IPS-18a (cell line): ENCODE results near the gene NUDT15.
A peak's percentile ranks its signal among the peaks of the same experiment; 100 is the strongest.
"Not testable (repeated sequence)": the region's sequence is repeated elsewhere in the genome, so short reads cannot be mapped to it uniquely, and the experiment has no call there.

Experiments
- H3K27ac ChIP-seq: one replicate; pipeline ENCODE4 v1.5.1; 2013; ENCODE audit warnings: low read length
- H3K27me3 ChIP-seq: one replicate; pipeline ENCODE4 v1.6.1; 2013; ENCODE audit warnings: mild to moderate bottlenecking, low read length; ENCODE audit not compliant: control insufficient read depth, insufficient read depth
- H3K36me3 ChIP-seq: one replicate; pipeline ENCODE4 v1.6.1; 2013; ENCODE audit warnings: low read depth, low read length; ENCODE audit not compliant: control insufficient read depth
- H3K4me1 ChIP-seq: one replicate; pipeline ENCODE4 v1.6.1; 2013; ENCODE audit warnings: low read depth, low read length; ENCODE audit not compliant: control insufficient read depth
- H3K4me3 ChIP-seq: one replicate; pipeline ENCODE4 v1.5.1; 2013; ENCODE audit warnings: low read length
- H3K9ac ChIP-seq: one replicate; pipeline ENCODE4 v1.6.1; 2013; ENCODE audit warnings: mild to moderate bottlenecking, low read length, moderate library complexity
- H3K9me3 ChIP-seq: one replicate; pipeline ENCODE4 v1.6.1; 2013; ENCODE audit warnings: low read depth, low read length; ENCODE audit not compliant: control insufficient read depth

NUDT15 gene

DNA sequence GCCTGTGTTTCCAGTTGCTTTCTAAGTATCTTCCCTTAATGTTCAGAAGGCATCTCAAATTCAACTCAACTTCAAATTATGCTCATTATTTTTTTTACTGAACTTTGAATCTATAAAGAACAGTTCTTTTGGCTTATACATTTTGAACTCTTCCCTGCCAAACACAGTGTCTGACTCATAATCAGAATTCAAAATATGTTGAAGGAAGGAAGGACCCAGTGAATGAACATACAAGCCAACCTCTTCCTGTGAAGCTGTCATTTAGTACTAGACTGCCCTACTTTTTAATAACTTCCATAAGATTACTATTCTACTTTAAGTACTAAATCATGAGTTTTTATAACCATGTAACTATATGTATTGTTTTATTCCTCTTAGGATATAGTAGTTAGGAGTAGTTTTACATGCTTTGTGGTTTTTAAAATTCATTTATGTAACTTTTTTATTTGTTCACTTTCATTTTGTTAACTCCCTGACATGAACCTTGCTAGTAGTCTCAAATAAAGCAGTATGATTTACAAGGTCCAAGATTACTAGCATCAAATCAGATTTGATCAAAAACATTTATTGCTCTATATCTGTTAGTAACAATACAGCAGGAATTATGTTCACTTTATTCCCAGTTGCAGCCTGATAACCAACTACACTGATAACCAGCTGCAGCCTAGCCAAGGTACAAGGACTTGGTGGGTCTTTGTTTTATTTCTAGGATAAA, 6.4 kb downstream of the NUDT15 start:
- Histone ChIP-seq H3K36me3 (peaks cover 53% of the 10 kb centered on the region), H3K9ac (no peak overlapping the region), H3K4me3 (no peak overlapping the region)

DNA sequence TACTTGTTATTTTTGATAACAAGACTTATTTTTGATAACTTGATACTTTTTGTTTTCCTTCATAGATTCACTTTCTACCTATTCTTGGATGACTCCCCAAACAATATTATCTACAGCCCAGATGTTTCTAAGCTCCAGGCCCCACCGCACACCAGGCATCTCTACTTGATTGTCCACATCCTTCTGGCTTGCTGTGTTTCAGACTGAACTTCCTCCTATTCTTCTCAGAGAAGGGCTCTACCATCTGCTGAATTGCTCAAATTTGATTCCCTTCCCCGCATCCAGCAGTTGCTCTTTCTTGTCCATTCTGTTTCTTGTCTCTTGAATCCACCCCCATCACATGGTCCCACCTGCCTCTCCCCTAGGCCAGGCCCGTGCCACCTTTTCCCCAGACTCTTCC, 13.0 kb downstream of the NUDT15 start:
- Histone ChIP-seq H3K36me3 (peaks cover 45% of the 10 kb centered on the region), H3K9ac (no peak overlapping the region), H3K4me1 (no peaks in the 10 kb centered on the region), H3K27ac (no peak overlapping the region), H3K27me3 (no peaks in the 10 kb centered on the region), H3K9me3 (no peaks in the 10 kb centered on the region), H3K4me3 (no peak overlapping the region)

More for the DNA sequence above, 6.4 kb downstream of the NUDT15 start:
- Histone ChIP-seq H3K27ac (no peak overlapping the region), H3K27me3 (no peaks in the 10 kb centered on the region), H3K4me1 (peaks cover 2% of the 10 kb centered on the region), H3K9me3 (no peaks in the 10 kb centered on the region)

DNA sequence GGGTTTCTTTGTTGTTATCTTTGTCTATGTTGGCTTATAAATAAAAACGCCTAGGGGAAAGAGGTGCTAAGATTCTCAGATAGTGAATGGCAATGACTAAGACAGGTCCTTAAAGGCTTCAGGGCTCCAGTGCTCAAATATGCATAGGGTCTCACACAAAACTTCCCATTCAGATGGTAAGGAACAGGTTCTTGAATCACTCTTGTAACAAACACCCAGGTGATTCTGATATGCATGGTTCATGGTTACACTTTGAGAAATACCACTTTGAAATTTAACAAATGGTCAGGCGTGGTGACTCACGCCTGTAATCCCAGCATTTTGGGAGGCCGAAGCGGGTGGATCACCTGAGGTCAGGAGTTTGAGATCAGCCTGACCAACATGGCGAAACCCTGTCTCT, 17.1 kb downstream of the NUDT15 start:
- no peak overlapping the region for H3K4me3 ChIP-seq
- no peak overlapping the region for H3K27ac ChIP-seq
- H3K27me3 ChIP-seq: no peaks in the 10 kb centered on the region
- H3K36me3 ChIP-seq: peaks cover 17% of the 10 kb centered on the region
- no peak overlapping the region for H3K9ac ChIP-seq
- no peaks in the 10 kb centered on the region for H3K4me1 ChIP-seq
- no peaks in the 10 kb centered on the region for H3K9me3 ChIP-seq

DNA sequence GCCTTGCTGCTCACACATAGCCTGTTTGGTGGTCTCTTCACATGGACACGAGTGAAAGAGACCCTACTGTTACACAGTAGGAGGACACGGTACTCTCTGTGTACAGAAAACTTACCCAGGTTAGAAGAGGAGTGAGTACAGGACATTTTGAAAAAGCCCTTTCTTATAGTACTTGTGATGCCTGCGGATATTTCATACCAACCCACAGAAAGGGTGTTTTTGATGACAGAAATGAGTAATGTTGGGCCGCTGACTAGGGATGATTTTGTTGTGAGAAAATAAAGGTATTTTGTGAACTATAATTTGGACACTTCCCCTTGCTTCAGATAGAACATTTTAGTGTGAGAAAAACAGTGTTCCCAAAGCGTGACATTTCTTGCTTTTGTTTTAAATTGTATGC, 18.2 kb downstream of the NUDT15 start:
- Histone ChIP-seq H3K4me3 (no peak overlapping the region), H3K27ac (peak overlapping the region; percentile 6), H3K36me3 (peaks cover 13% of the 10 kb centered on the region), H3K27me3 (no peaks in the 10 kb centered on the region), H3K9ac (no peak overlapping the region), H3K9me3 (no peaks in the 10 kb centered on the region), H3K4me1 (no peaks in the 10 kb centered on the region)

DNA sequence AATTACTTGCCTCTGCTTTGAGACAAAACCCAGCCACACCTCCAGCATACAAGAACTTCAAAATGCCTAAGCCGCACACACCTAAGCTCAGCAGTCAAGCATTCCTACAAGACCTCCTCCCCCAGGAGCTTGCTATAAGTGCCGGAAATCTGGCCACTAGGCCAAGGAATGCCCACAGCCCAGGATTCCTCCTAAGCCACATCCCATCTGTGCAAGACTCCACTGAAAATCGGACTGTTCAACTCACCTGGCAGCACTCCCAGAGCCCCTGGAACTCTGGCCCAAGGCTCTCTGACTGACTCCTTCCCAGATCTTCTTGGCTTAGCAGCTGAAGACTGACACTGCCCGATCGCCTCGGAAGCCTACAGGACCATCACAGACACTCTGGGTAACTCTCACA, 21.0 kb downstream of the NUDT15 start:
- not testable (repeated sequence) for H3K4me3 ChIP-seq, H3K27ac ChIP-seq, H3K36me3 ChIP-seq, H3K9me3 ChIP-seq, H3K27me3 ChIP-seq, H3K4me1 ChIP-seq, H3K9ac ChIP-seq

DNA sequence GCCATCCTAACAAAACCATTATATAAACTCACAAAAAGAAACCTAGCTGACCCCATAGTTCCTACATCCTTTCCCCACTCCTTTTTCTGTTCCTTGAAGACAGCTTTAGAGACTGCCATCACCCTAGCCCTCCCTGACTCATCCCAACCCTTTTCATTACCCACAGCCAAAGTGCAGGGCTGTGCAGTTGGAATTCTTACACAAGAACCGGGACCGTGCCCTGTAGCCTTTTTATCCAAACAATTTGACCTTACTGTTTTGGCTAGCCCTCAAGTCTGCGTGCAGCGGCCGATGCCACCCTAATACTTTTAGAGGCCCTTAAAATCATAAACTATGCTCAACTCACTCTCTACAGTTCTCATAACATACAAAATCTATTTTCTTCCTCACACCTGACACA, 22.4 kb downstream of the NUDT15 start:
- H3K27me3 ChIP-seq, H3K9ac ChIP-seq, H3K9me3 ChIP-seq, H3K4me1 ChIP-seq, H3K4me3 ChIP-seq, H3K36me3 ChIP-seq, H3K27ac ChIP-seq: not testable (repeated sequence)

DNA sequence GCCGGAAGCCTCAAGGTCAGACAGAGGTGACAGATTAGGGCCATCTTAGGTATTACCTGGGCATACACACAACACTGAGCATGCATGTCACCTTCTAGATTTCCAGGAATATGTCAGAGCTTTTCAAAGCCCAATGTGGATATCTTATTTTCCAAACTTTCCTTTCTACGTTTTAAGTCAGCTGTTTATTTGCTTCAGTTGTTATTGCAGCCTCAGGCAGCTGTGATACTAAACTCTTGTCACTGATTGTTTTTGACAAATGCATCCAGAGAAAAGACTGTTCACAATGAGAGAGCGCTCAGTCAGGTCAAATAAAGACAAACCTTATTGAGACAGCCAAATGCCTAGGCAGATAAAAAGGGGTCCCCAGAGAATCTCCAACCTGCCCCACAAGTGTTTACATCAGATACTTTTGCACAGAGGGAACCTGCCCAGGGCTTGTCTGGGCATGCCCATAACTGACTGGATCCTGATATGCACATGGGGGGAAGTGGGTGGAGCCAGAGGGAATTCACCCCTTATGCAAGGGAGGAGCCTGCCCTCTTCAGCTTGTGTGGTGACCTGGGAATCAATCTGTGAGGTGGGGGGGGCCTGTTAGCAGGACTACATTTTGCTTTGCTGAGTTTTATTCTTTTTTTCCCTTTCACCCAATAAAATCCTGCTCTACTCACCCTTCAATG, 28.9 kb downstream of the NUDT15 start:
- Histone ChIP-seq H3K27ac (no peak overlapping the region), H3K4me3 (no peak overlapping the region), H3K27me3 (no peaks in the 10 kb centered on the region), H3K9me3 (peaks cover 32% of the 10 kb centered on the region), H3K4me1 (peaks cover 3% of the 10 kb centered on the region), H3K9ac (no peak overlapping the region), H3K36me3 (peaks cover 17% of the 10 kb centered on the region)

DNA sequence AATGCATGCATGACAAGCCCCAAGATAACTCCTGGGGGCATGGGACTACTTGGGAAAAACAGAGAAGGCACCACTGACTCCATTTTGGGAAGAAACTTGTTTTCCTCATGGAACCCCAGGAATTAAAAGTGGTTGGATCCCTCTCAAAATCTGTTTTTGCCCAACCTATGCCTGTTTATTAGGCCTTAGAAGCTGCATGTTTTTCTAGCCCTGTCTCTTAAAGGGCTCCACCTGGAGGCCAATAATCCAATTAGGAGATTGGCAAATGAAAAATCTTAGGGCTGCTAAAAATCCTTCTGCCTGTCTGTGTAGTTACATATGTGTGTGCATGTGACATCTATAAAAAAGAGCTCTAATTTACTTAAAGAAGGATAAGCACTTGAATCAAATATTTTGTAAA, 30.5 kb downstream of the NUDT15 start:
- Histone ChIP-seq H3K9me3 (peaks cover 48% of the 10 kb centered on the region), H3K4me3 (no peak overlapping the region), H3K27me3 (no peaks in the 10 kb centered on the region), H3K9ac (no peak overlapping the region), H3K27ac (no peak overlapping the region), H3K4me1 (no peaks in the 10 kb centered on the region), H3K36me3 (peaks cover 33% of the 10 kb centered on the region)

DNA sequence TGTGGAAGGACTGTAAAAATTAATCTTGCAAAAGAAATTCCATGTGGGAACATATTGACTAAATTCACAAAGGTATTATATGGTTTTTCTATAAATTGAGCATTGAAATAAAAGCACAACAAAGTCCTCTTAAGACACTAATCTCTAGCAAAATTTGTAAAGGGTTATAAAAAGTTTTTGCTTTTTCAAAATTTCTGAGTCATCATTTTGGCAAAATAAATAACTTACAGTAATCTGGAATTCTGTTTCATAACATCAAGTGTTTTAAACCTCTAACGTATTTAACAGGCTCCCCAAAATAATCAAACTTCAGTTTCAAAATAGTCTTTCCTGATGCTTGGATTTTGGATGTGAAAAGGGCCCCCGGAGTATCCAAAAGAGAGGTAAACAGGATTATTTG, 31.4 kb downstream of the NUDT15 start:
- no peaks in the 10 kb centered on the region for H3K27me3 ChIP-seq
- H3K4me1 ChIP-seq: no peaks in the 10 kb centered on the region
- no peak overlapping the region for H3K9ac ChIP-seq
- peaks cover 42% of the 10 kb centered on the region for H3K36me3 ChIP-seq
- H3K27ac ChIP-seq: no peak overlapping the region
- no peak overlapping the region for H3K4me3 ChIP-seq
- H3K9me3 ChIP-seq: peaks cover 56% of the 10 kb centered on the region

DNA sequence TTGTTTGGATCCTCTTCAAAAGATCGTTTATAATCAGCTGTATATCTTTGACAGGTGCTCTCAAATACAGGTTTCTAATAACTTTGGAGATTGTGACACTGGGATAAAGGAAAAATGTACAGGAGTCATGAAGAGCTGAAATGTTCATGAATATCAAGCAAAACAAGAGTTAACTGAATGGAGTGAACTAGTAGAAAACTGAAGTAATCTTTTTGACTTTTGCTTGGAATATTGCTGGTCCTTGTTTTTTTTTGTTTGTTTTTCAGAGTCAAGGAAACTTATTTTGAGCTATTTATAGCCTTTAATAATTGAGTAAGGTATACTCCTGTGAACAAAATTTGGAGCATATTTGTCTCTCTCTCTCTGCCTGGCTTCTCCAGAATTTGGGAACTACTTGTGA, 32.0 kb downstream of the NUDT15 start:
- no peaks in the 10 kb centered on the region for H3K27me3 ChIP-seq
- H3K4me1 ChIP-seq: no peaks in the 10 kb centered on the region
- H3K27ac ChIP-seq: no peak overlapping the region
- no peak overlapping the region for H3K4me3 ChIP-seq
- peaks cover 56% of the 10 kb centered on the region for H3K9me3 ChIP-seq
- H3K36me3 ChIP-seq: peaks cover 46% of the 10 kb centered on the region
- H3K9ac ChIP-seq: no peak overlapping the region

DNA sequence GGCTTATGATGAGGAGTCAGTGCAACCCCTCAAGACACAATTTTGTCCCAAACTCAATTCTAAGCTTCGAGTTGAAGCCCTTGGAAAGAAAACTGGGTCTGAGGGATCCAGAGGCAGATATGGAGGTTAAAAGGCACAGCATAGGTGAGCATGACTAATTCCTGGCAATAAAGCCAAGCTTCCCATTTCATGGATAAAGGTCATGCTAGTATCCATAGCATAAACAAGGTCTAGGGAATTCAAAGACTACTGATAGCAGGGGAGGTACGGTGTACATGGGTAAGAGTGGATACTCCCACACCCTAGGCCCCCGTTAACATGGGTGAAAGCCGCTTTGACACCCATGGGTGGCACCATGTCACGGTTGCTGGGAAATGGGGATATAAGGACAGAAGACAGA, 33.4 kb downstream of the NUDT15 start:
- no peak overlapping the region for H3K27ac ChIP-seq
- no peak overlapping the region for H3K9ac ChIP-seq
- no peaks in the 10 kb centered on the region for H3K4me1 ChIP-seq
- H3K4me3 ChIP-seq: no peak overlapping the region
- H3K27me3 ChIP-seq: no peaks in the 10 kb centered on the region
- peaks cover 57% of the 10 kb centered on the region for H3K36me3 ChIP-seq
- peaks cover 56% of the 10 kb centered on the region for H3K9me3 ChIP-seq

DNA sequence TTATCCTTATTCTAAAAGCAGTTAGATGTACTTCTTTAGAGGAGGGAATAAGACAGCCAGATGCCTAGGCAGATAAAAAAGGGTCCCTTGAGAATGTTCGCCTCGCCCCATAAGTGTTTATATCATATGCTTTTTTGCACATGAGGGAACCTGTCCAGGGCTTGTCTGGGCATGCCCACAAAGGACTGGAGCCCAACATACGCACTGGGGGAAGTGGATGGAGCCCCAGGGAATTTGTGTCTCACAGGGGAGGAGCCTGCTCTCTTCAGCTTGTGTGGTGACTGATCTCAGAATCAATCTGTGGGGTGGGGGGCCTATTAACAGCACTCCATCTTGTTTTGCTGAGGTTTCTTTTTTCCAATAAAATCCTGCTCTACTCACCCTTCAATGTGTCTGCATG, 34.8 kb downstream of the NUDT15 start:
- Histone ChIP-seq H3K27me3 (no peaks in the 10 kb centered on the region), H3K36me3 (peaks cover 65% of the 10 kb centered on the region), H3K9me3 (peaks cover 56% of the 10 kb centered on the region), H3K4me1 (no peaks in the 10 kb centered on the region), H3K9ac (no peak overlapping the region), H3K27ac (no peak overlapping the region), H3K4me3 (no peak overlapping the region)
